ENCODE measurements around the gene TRIL.

TRIL gene

DNA sequence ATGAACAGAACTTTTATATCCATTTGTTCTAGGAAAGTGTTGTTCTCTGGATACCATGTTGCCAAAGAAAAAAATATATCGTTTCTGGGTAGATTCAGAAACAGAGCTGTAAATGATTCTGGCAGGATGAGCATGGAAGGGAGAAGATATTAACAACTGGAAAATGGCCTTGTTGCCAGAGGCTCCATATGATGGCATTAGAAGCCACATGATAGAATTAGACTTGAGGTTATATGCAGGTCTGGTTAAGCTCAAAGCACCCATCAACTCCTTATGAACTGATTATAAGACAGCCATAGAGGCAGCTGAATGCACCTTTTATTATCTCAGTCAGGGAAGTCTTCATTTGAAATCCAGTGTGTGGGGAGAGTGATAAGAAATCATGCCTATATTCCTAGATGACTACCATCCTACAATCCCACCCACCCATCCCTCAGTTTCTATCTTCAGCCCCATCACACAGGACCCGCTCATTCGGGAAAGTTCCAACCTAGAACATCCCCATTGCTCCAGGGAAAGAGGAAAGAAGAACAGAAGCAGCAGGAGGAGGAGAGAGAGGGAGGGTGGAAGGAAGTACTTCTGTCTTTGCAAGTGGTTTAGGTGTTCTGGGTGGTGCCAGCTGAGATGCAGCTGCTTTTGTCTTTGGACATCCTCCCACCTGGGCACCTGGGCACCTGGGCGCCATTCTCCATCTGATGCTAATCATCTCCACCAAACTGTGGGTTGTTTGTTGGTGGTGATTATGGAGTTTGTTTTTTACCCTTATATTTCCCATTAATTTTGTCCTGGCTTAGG, 25.5 kb upstream of the TRIL start:
- DNase-seq, result no peak

DNA sequence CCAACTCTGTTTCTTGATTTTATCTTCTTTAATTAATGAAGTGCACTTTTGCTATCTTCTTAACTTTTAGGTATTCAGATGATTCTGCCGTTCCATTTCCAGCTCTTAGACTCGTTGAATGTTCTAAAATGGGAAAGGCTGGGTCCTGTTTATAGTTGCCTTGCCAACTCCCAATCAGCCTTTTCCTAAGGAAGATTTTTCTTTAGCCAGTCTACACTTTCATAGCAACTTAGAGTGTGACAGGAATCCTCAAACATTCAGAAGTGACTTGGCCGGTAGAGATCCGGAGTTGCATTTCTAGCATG, 23.0 kb upstream of the TRIL start:
- no peak for DNase-seq

DNA sequence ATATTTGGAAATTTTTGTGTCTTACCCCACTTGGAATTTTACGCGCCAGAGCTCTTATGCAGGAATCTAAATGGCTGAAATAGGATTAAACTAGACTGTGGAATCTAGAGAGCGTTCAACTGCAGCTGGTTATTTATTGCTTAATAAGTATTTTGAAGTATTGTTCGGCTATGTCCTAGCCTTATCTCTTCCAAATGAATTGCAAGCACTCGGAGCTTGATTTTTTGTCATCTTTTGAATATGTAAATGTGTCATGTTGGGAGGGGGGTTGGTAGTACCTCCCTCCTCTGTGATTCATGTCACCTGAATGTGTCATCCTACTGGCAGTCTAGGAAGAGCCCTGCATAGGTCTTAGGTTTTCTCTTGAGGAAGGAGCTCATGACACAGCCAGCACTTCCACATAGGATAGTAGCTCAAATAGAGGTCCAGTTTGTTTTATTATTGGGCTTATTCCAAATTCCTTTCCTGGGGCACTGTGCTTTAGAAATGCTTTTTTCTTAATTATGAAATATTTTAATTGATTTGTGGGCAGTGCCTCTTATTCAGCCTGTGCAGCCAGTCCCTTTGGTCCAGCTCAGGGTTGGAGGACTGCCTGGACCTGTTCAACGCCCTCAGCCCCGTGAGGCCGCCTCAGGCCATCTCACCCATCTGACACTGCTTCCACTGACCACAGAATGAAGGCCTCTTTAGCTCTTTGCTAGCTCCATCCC, 22.5 kb upstream of the TRIL start:
- no peak for DNase-seq

GRCh38 chr7:28979776-28980175, 21.6 kb upstream of the TRIL start:
- DNase-seq, result no peak

DNA sequence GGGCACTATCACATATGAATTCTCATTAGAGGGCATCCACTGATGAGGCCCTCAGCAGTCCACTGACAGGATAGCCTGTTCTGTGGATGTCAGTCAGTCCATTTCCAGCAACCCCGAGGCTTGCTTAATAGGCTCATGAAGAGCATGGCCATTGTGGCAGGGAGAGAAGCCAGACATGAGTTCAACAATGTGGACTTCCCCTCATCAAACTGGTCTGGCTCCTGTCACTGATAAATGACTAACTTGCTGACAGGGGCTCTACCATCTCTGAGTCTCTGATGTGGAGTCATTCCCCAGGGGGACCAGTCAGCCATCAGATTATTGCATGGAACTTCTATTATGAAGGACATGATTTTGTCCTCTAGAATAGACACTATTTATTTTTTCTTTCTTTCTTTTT, 19.8 kb upstream of the TRIL start:
- no peak for DNase-seq

GRCh38 chr7:28976022-28976421, 17.9 kb upstream of the TRIL start:
- no peak for DNase-seq

DNA sequence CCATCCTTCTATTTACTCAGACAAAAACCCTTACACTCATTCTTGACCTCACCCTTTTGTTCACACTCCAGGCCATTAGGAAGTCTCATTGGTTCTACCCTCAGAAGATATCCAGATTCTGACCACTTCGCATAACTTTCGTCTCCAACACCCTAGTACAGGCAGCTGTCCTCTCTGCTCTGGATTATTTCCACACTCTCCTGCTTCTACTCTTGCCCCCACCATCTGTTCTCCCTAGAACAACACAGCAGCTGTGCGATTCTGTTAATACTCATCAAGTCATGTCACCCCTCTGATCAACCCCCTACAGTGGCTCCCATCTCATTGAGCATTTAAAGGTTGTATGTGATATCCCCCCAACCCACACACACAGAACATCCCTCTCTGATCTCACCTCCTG, 15.5 kb upstream of the TRIL start:
- DNase-seq, result no peak

DNA sequence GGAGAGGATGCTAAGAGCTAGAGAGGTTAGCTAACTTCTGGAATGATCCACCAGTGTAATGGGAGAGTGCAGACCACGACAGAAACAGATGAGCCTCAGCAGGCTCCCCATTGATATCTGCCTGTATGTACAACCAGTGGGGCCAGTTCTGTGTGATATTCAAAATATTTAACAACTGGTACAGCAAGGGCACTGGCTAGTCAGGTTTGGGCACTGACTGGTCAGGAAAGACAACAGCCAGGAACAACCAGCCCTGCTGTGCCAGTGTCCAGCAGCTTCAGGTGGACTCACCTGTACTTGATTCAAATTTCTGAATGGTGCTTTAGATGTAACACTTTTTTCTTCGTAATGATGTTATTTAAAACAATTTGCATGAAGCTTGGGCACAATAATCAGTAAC, 5.9 kb upstream of the TRIL start:
- no peak for DNase-seq

- no peak for DNase-seq
These were observed 3.8 kb upstream of the TRIL start for GRCh38 chr7:28961972-28962371.

GRCh38 chr7:28960071-28960840, 2.1 kb upstream of the TRIL start:
- DNase-seq, result no peak

DNA sequence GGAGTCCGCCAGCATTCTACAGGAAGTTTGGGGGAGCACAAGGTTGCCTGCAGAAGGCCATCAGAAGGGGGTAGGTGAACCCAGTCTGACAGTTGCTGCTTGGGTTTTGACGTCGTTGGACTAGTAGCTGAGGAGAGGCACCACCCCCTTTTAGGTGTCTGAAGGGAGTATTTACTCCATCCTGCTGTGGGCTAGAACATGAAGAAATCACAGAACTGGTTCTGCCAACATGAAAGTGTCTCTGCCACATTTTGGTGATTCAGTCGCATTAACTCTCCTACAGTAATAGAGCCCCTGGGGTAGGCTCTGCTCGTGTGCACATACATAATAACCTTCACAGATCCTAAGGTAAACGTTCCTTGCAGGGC, 834 bp upstream of the TRIL start:
- no peak for DNase-seq

GRCh38 chr7:28957751-28958234, 337 bp downstream of the TRIL start:
- no peak for DNase-seq

DNA sequence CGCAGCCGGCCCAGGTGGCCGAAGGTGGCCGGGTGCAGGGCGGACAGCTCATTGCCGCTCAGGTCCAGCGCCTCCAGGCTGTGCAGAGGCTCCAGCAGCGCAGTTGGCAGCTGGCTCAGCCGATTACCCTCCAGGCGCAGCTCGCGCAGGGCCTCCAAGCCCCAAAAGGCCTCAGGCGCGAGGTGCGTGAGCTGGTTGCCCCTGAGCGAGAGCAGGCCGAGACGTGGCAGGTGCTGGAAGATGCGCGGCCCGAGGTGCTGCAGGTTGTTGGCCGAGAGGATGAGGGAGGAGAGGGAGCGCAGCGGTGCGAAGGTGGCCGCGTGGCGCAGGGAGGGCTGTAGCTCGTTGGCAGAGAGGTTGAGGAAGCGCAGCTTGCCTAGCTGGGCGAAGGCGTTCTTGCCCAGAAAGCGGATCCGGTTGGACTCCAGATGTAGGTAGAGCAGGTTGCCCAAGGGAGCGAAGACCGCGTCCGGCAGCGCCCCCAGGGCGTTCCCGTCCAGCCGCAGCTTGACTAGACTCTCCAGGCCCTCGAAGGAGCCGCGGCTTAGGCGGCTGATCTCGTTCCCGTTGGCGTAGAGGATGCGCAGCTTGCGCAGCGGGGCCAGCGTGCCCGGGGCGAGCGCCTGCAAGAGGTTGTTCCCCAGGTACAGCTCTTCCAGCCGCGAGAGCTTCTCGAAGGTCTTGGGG, 923 bp downstream of the TRIL start:
- DNase-seq, result no peak

GRCh38 chr7:28956608-28957063, 1.5 kb downstream of the TRIL start:
- no peak for DNase-seq

GRCh38 chr7:28955718-28956607, 2.2 kb downstream of the TRIL start:
- no peak for DNase-seq

DNA sequence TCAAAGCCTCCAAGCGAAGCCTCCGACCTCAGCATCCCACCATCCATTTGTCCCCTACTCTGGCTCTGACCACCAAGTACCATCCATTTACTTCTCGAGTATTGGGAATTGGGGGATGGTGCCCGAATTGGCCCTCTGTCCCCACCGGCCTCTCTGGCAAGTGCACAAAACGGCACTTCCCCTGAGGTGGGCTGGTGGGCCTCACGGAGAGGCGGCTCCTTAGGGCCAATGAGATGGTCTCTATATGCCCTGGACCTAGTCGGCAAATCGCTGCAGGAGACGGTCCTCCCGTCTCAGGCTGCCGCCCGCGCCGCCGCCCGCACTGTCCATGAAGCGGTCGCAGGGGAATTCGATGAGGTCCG, 2.8 kb downstream of the TRIL start:
- no peak for DNase-seq

DNA sequence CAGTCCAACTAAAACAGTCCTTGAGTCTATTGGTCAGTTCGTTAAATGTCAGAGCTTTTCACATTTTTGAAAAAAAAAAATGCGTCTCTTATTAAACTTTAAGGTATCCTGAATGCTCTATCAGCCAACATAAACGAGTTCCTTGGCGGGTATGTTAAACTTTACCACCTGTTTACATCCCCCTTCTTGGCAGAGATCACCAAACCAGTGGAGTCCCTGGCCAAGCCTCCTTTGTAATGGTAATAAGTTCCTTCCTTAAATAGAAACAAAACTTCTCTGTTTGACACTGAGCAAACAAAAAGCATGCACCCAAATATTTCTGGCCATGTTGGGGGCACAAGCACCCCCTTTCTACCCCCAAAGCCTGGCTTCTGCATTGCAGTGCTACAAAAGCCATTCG, 3.2 kb downstream of the TRIL start:
- DNase-seq, result no peak

- no peak for DNase-seq
These were observed 3.7 kb downstream of the TRIL start for GRCh38 chr7:28954471-28954870.

DNA sequence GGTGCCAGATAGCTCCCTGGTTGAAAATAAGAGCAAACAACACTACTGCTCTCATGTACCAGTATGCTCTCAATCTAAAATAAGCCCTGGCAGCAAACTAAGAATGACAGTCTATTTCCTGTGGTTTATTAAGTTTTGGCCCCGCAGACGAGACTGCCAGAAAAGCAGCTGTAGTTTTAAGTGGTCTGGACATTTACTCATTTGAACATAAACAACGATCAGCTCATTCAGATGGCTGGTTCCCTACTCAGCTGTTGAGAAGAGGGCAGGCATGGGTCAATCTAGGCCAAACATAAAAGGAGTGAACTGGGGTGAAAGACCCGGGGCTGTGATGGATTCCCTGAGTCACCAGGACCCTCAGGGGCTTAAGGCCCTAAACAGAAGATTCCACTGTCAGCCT, 4.5 kb downstream of the TRIL start:
- no peak for DNase-seq

GRCh38 chr7:28942168-28942567, 16.0 kb downstream of the TRIL start:
- DNase-seq, result no peak

- DNase-seq, result no peak
These were observed 16.5 kb downstream of the TRIL start for GRCh38 chr7:28941633-28942032.

DNA sequence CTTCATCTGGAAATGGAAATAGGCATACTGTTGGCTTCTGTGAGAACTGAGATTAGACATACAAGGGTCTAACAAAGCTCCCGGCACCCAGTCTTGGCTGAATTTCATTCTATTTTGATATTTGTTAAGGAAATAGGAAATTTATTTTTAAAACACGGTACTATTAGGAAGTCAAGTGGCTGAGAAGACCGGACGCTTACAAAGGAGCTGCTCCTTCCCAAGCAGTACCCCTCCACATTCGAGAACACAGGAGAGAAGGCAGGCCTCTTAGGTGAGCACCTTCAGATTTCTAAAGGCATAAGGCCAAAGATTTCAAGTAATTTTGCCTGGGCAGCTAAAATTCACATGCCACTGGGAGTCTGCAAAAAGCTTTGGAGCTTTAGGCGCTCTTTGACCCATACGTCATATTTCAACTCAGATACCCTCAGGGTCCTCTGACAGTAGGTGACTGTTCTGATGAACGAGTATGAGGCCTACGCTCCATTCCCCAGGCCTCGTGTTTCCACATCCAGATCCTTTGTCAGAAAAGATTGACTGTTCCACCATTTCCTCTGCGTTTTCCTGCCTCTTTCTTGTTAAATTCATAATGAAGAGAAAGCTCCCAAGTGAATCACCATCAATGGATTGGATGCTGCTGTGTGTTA, 17.3 kb downstream of the TRIL start:
- no peak for DNase-seq
